ENCODE data around the gene MCC. TPM values are rescaled to one million over a fixed set of nuclear protein-coding genes. Genes with fewer than 3 reads are reported as not detected.

Gene MCC
- total RNA-seq, 4 donors from 2014 or later: 5.1 to 22.3 (median 13.0) TPM

DNA sequence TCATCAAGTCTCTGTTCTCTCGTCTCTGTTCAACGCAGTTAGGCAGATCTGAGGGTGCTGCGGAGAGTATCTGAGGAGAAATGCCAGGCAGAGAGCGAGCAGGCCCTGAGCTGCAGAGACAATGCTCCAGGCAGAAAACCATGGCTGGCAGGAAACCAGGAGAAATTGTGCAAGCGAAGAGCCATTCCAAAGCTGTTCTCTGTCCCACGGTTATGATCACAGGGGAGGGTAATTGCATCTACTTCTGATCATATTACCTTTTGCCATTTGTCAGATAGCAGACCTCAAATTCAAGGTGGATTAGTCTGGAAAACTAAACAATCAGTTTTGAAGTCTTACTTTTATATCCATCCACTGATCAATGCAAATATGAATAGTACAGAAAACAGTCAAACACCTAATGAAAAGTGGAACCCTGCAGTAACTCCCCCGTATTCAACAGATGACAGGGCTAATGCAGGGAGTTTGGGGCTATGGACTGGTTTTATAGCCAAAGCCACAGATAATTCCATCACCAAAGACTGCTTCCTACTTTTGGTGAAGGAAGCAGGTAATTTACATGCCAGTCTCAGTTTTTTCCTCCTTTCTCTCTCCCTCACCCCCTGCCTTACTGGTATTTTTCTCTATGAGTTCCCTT is 283.6 kb downstream of the MCC start:
- Histone ChIP-seq H3K27ac (no peak overlapping the region), H3K9me3 (no peaks in the 10 kb centered on the region), H3K4me3 (replicated peaks in 1 of 3) (no peak overlapping the region), H3K4me1 (peaks cover 0 to 11% of the 10 kb centered on the region in 2 donors), H3K27me3 (no peaks in the 10 kb centered on the region), H3K36me3 (no peaks in the 10 kb centered on the region)
- DNase-seq: peak; percentile 8 to 25
- intact Hi-C loops (cut with DNase I): no loop called here
- 75 to 85% methylated on average over 7 of the region's 7 CpGs for WGBS, 2 donors
- TF ChIP-seq, protein P1, sequence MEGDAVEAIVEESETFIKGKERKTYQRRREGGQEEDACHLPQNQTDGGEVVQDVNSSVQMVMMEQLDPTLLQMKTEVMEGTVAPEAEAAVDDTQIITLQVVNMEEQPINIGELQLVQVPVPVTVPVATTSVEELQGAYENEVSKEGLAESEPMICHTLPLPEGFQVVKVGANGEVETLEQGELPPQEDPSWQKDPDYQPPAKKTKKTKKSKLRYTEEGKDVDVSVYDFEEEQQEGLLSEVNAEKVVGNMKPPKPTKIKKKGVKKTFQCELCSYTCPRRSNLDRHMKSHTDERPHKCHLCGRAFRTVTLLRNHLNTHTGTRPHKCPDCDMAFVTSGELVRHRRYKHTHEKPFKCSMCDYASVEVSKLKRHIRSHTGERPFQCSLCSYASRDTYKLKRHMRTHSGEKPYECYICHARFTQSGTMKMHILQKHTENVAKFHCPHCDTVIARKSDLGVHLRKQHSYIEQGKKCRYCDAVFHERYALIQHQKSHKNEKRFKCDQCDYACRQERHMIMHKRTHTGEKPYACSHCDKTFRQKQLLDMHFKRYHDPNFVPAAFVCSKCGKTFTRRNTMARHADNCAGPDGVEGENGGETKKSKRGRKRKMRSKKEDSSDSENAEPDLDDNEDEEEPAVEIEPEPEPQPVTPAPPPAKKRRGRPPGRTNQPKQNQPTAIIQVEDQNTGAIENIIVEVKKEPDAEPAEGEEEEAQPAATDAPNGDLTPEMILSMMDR (IDR thresholded peaks at IDR 0.05): no peak
- TF ChIP-seq POLR2A (IDR thresholded peaks at IDR 0.05): no peak

DNA sequence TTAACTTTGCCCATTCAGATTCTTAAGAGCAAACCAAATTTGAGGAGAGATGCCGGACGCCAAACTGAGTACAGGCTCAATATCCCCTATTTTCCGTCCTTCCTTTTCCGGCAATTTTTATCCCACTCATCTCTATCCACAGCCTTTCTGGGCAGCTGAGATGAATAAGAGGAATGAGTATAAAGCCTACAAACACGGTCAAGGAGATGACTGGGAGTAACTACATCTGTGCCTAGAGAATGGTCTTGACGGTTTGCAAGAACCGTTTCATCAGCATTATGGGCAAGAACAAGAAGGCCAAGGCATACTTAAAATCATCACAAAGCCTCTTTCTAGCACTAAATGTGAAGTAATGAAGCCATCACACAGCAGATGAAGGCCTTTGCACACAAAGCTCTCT is 284.3 kb downstream of the MCC start:
- no peaks in the 10 kb centered on the region for H3K9me3 ChIP-seq
- DNase-seq: no peak
- H3K27ac ChIP-seq: no peak overlapping the region
- TF ChIP-seq, protein P1 (IDR thresholded peaks at IDR 0.05): no peak
- TF ChIP-seq POLR2A (IDR thresholded peaks at IDR 0.05): no peak
- H3K36me3 ChIP-seq: no peaks in the 10 kb centered on the region
- no peak overlapping the region for H3K4me3 ChIP-seq (replicated peaks in 1 of 3)
- WGBS, 2 donors: 96% methylated on average over 7 of the region's 7 CpGs
- intact Hi-C loops (cut with DNase I): no loop called here
- peaks cover 0 to 11% of the 10 kb centered on the region in 2 donors for H3K4me1 ChIP-seq
- no peaks in the 10 kb centered on the region for H3K27me3 ChIP-seq

DNA sequence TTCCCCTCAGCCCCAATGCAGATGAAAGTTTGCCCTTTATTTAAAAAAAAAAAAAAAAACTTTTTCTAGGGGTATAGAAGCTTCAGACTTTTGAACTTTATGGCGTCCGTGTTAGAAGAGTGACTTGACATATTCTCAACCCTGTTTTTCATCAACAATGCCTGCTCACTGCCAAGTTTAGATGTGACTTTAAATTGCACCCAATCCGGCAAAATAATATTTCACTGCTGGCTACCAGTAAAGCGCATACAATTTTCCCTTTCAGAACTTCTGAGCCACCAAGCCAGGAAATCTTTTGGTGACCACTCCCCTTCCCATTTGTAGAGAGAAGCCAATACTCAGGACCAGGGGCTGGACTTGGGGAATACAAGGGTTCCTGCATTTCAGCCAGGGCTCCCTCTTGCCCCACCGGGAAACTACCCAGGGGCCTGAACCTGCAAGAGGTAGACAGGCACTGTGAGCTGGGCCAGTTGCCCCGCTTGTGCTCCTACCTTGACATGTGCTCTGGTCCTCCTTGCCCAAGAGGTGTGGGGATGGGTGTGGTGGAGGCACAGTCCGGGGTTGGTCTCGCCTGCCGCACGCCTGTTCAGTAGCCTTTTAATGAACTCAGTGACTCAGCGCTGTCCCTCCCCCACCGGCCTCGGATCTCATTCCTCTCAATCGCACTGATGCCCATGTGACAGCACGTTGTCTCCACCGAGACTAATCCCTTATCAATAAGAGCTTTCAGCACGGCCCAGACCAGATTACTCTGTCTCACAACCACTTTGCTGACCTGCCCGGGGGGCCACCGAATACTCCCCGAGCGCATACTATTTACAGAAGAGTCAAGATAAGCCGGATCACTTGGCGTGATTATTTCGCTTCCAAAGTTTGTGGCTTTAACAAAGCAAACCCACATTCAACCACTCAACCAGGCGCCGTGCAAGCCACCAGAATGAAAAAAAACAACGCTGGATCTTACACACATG is 285.2 kb downstream of the MCC start:
- 40 to 59% methylated on average over 23 to 24 of the region's 27 CpGs for WGBS, 2 donors
- Histone ChIP-seq H3K27ac (no peak overlapping the region), H3K27me3 (no peaks in the 10 kb centered on the region), H3K36me3 (no peaks in the 10 kb centered on the region), H3K4me1 (peaks cover 0 to 11% of the 10 kb centered on the region in 2 donors), H3K9me3 (no peaks in the 10 kb centered on the region), H3K4me3 (replicated peaks in 1 of 3) (peak overlapping the region in 1 of 3 donors; percentile 2)
- intact Hi-C loops (cut with DNase I): no loop called here
- peak; percentile 74 to 80 for DNase-seq
- no peak for TF ChIP-seq POLR2A (IDR thresholded peaks at IDR 0.05)
- TF ChIP-seq, protein P1 (IDR thresholded peaks at IDR 0.05): no peak

DNA sequence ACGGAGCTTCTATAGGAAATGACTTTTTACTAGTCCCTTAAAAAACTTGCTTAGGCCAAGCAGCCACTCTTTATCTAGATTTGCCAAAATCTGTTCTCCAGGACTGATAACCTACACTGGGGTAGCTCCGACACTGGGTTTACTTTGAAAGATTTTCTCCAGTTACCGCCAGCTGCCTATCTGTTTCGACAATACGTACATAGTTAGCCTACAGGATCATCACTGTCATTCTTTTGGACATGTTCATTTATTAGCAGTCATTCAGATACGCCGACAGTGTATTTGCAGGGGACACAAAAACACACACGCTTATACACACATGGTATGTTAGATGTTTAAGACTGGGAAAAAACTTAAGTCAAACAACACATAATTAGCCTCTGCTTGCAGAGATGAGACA is 286.0 kb downstream of the MCC start:
- TF ChIP-seq POLR2A (IDR thresholded peaks at IDR 0.05): no peak
- TF ChIP-seq, protein P1 (IDR thresholded peaks at IDR 0.05): no peak
- intact Hi-C loops (cut with DNase I): no loop called here
- Histone ChIP-seq H3K27ac (no peak overlapping the region), H3K4me3 (replicated peaks in 1 of 3) (no peak overlapping the region), H3K4me1 (peaks cover 0 to 11% of the 10 kb centered on the region in 2 donors), H3K36me3 (no peaks in the 10 kb centered on the region), H3K9me3 (no peaks in the 10 kb centered on the region), H3K27me3 (no peaks in the 10 kb centered on the region)
- no peak for DNase-seq
- WGBS, 2 donors: 95% methylated on average over 8 of the region's 8 CpGs

DNA sequence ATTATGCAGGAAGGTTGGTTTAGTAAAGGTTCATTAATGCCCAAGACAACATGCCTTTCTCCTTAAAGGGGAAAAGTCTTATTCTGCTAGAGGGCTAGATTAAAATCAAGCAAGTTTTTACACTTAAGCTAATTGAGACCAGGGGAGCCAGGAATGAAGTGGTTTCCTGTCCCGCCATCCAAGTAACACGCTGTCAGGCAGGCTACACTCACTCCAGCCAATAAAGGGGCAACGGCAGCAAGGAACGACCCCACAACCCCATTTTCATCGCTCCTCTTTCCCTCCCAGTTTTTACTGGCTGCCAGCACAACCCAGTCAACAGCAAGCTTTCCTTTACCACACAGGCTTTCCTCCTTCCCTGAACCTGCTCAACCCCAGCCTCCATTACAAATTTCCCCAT is 286.5 kb downstream of the MCC start:
- intact Hi-C loops (cut with DNase I): no loop called here
- DNase-seq: no peak
- Histone ChIP-seq H3K4me3 (replicated peaks in 1 of 3) (no peak overlapping the region), H3K4me1 (peaks cover 0 to 11% of the 10 kb centered on the region in 2 donors), H3K27ac (no peak overlapping the region), H3K27me3 (no peaks in the 10 kb centered on the region), H3K36me3 (no peaks in the 10 kb centered on the region), H3K9me3 (no peaks in the 10 kb centered on the region)
- WGBS, 2 donors: 73 to 75% methylated on average over 5 of the region's 5 CpGs
- TF ChIP-seq POLR2A (IDR thresholded peaks at IDR 0.05): no peak
- TF ChIP-seq, protein P1 (IDR thresholded peaks at IDR 0.05): no peak

Measured in thyroid gland (tissue), 4 donors.